Measurements from ENCODE around the gene C2orf15.

The C2orf15 gene

DNA sequence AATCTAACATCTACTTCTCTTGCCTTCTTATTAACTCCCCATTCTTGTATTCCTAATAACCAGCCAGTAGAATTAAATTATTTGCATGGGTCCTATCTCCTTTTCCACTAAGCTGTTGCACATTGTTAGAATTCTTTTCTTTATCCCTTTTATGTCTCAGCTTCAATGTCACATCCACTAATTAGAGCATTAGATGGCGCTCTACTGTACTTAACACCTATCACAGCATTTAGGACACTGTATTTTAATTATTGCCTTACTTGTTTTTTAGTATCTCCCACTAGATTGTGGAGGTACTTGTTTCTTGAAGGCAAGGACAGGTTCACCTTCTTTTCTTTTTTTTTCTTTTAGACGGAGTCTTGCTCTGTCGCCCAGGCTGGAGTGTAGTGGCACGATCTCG is 17.1 kb downstream of the C2orf15 start:
- H3K4me3 ChIP-seq: no peak overlapping the region
- no peaks in the 10 kb centered on the region for H3K9me3 ChIP-seq
- peaks cover 57% of the 10 kb centered on the region for H3K36me3 ChIP-seq
- H3K27me3 ChIP-seq: no peaks in the 10 kb centered on the region
- peaks cover 30% of the 10 kb centered on the region for H3K4me1 ChIP-seq
- H3K4me2 ChIP-seq: no peak overlapping the region
- peaks cover 18% of the 10 kb centered on the region; the same call in 1 of the 2 replicates for H4K20me1 ChIP-seq
- no peak overlapping the region for H3K9ac ChIP-seq
- TF ChIP-seq Cebpa-rat (IDR thresholded peaks at IDR 0.05): no peak
- no peak overlapping the region for H3K27ac ChIP-seq

DNA sequence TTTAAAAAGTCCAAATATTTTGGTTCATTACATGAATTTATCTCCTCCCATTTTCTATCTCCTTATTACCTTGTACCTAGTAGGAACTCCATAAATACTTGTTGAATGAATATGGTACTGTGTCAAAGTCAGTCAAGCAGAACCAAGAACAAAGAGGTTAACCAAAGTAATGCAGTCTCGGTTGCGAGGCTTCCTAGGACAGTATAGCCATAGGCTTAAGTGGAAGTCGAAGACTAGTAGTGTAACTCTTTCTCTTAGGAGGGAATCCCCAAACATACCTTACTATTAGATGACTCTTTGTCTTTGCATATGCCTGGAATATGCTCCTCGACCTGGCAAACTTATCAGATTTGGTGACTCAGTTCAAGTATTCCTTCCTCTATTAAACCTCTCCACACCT is 18.1 kb downstream of the C2orf15 start:
- Histone ChIP-seq H3K4me3 (no peak overlapping the region), H3K36me3 (peaks cover 62% of the 10 kb centered on the region), H3K9me3 (no peaks in the 10 kb centered on the region), H3K27ac (no peak overlapping the region), H3K4me1 (peaks cover 21% of the 10 kb centered on the region), H3K27me3 (no peaks in the 10 kb centered on the region), H3K4me2 (no peak overlapping the region), H3K9ac (no peak overlapping the region), H4K20me1 (peaks cover 18% of the 10 kb centered on the region; the same call in 1 of the 2 replicates)
- no peak for TF ChIP-seq Cebpa-rat (IDR thresholded peaks at IDR 0.05)

DNA sequence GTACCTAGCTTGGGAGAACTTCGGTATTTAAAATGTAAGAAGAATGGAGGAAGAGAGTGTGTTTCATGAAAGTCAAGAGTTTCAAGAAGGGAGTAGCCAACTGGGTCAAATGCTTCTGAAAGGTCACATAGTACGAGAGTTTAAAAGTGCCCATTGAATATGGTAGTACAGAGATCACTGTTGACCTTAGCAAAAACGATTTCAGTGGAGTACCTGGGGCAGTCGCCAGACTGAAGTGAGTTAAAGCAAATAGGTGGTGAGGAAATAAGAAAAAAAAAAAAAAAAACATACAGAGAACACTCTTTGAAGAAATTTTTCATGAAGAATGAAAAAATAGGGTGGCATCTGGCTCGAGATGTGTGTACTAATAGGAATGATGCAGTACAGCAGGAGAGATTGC is 24.7 kb downstream of the C2orf15 start:
- H3K27me3 ChIP-seq: no peaks in the 10 kb centered on the region
- H3K36me3 ChIP-seq: peaks cover 74% of the 10 kb centered on the region
- no peaks in the 10 kb centered on the region for H3K9me3 ChIP-seq
- no peaks in the 10 kb centered on the region for H3K4me1 ChIP-seq
- no peak overlapping the region for H3K4me2 ChIP-seq
- peaks cover 30% of the 10 kb centered on the region for H4K20me1 ChIP-seq
- H3K9ac ChIP-seq: no peak overlapping the region
- no peak overlapping the region for H3K27ac ChIP-seq
- no peak for TF ChIP-seq Cebpa-rat (IDR thresholded peaks at IDR 0.05)
- H3K4me3 ChIP-seq: no peak overlapping the region

DNA sequence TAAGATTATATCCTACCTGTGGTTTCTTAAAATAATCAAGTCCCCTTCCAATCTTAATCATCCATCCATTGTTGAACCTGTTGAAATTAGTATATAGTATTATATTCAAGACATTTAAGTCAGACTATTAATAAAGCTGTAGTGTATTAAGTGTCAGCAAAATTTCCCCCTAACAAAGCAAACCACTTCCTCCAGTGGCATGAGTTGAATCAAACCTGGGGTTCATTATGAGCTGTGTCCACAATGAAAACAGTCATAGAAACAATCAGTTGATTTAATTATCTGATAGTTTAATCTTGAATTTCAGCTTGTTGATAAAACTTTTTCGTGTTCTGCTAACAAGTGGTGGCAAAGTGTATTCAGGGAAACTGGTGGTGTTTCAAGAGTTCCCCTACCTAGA is 28.0 kb downstream of the C2orf15 start:
- no peak for TF ChIP-seq Cebpa-rat (IDR thresholded peaks at IDR 0.05)
- no peak overlapping the region for H3K4me2 ChIP-seq
- no peak overlapping the region for H3K9ac ChIP-seq

DNA sequence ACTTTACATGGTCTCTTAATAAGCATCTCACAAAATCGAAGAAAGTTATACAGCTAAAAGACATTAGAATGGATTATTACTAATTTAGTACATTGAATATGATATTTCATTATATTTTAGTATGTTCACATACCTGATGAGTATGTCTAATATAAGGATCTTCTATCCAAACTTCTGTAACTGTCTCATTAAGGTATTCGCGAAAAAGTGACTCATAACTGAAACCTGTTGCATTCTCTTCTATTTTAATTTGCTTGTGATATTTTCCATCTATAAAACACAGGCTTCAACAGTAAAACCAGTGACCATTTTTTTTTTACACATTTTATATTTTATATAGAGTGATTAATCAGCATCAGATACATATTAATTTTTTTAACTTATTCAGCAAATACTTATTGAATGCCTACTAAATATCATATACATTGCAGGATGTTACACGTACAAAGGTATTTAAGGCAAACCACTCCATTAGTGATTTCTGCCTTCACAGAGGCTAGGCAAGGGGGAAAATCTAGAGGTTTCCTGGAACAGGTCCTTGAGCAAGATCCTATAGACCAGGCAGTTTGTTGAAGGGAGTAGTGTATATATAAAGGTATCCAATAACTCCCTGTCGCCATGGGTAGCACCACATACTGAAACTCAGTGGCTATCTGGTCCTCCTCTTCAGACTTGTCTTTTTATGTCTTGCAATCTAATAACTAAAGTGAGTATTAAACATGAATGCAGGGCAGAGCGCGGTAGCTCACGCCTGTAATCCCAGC is 30.1 kb downstream of the C2orf15 start:
- no peak for TF ChIP-seq Cebpa-rat (IDR thresholded peaks at IDR 0.05)
- H3K36me3 ChIP-seq: peaks cover 62% of the 10 kb centered on the region
- no peaks in the 10 kb centered on the region for H3K4me1 ChIP-seq
- H3K4me2 ChIP-seq: no peak overlapping the region
- H3K27ac ChIP-seq: no peak overlapping the region
- no peaks in the 10 kb centered on the region for H3K9me3 ChIP-seq
- no peak overlapping the region for H3K9ac ChIP-seq
- H3K4me3 ChIP-seq: no peak overlapping the region
- H4K20me1 ChIP-seq: peaks cover 31% of the 10 kb centered on the region
- no peaks in the 10 kb centered on the region for H3K27me3 ChIP-seq

More for the DNA sequence above, 28.0 kb downstream of the C2orf15 start:
- H3K4me3 ChIP-seq: no peak overlapping the region
- H3K27me3 ChIP-seq: no peaks in the 10 kb centered on the region
- no peak overlapping the region for H3K27ac ChIP-seq
- peaks cover 82% of the 10 kb centered on the region for H3K36me3 ChIP-seq
- no peaks in the 10 kb centered on the region for H3K4me1 ChIP-seq
- H3K9me3 ChIP-seq: no peaks in the 10 kb centered on the region
- H4K20me1 ChIP-seq: peaks cover 23% of the 10 kb centered on the region

DNA sequence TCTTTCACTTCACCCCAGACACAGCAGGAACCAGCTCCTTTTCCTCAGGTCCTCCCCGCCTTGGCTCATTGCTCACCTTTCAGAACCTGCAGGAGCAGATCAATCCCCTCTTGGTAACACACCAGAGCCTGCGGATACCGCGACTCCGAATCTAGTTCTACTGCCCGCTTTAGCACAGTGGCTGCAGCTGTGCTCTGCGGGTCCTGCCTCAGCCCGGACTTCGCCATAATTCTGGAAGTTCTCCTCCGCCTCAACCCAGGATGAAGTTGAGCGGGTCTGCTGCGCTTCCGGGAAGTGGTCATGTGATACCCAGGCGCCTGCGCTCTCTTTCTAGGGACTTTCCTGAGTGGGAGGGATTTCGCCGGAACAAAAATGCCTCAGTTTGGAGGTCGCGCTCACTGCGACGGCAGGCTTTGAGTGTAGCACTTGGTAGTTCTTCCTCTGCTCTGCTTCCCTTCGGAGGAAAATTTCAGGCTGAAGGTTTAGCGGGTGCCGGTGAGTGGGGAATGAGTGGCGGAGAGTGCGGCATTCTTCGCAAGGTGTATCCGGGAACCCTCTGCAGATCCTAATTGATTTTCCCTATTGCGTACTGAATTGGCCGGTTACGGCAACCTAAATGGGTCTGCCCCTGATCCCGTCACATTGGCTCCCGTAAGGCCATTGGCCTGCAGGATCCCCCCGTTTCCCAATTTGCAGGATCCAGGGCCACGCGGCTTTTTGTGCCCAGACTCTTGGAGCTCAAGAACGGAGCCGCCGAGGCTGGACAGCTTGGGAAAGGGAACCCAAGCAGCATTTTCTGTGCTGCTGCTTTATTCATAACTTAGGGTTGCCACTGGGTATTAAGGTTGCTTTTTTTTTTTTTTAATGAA is 39.5 kb downstream of the C2orf15 start, which contains the start of the genes MITD1 and MRPL30:
Gene MITD1, minus strand, starts transcription at position 304 of the 869 bp plus-strand sequence. Its CDS starts 77 bp downstream, at position 227.
Gene MRPL30, plus strand, starts transcription at position 430 of the 869 bp plus-strand sequence. CDS start 5,020 bp downstream, outside the sequence.
- peak within 1 kb of the TSS; percentile 84 for H3K9ac ChIP-seq
- H4K20me1 ChIP-seq: peaks cover 42% of the 10 kb centered on the region
- peaks cover under 1% of the 10 kb centered on the region; the same call in 1 of the 2 replicates for H3K36me3 ChIP-seq
- H3K4me2 ChIP-seq: peak within 1 kb of the TSS; percentile 90
- H3K9me3 ChIP-seq: no peaks in the 10 kb centered on the region
- TF ChIP-seq Cebpa-rat (IDR thresholded peaks at IDR 0.05): no peak
- no peaks in the 10 kb centered on the region for H3K27me3 ChIP-seq
- H3K27ac ChIP-seq: peak within 1 kb of the TSS; percentile 78
- peaks cover 25% of the 10 kb centered on the region for H3K4me1 ChIP-seq
- peak within 1 kb of the TSS; percentile 86 for H3K4me3 ChIP-seq

DNA sequence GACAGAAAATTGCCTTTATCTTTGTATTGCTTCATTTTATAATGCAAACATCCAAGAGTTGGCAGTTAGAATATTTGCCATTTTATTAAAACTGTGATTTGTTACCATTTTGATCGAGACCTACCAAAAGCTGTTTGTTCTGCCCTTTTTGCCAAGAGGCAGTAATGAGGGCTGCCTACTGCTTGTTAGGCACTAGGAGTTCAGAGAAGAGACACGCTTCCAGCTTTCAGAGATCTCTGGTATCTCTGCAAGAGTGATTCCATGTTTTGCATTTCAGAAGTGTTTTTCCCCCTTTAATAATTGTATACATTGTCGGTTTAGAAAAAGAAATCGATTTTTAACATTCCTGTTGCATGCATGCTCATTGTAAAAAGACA is 40.1 kb downstream of the C2orf15 start:
- Histone ChIP-seq H3K4me3 (peak overlapping the region; percentile 86), H3K4me1 (peaks cover 25% of the 10 kb centered on the region), H4K20me1 (peaks cover 42% of the 10 kb centered on the region), H3K27ac (peak overlapping the region; percentile 78), H3K9ac (peak overlapping the region; percentile 84), H3K27me3 (no peaks in the 10 kb centered on the region), H3K4me2 (peak overlapping the region; percentile 90), H3K36me3 (peaks cover 7% of the 10 kb centered on the region; the same call in 1 of the 2 replicates), H3K9me3 (no peaks in the 10 kb centered on the region)
- no peak for TF ChIP-seq Cebpa-rat (IDR thresholded peaks at IDR 0.05)

DNA sequence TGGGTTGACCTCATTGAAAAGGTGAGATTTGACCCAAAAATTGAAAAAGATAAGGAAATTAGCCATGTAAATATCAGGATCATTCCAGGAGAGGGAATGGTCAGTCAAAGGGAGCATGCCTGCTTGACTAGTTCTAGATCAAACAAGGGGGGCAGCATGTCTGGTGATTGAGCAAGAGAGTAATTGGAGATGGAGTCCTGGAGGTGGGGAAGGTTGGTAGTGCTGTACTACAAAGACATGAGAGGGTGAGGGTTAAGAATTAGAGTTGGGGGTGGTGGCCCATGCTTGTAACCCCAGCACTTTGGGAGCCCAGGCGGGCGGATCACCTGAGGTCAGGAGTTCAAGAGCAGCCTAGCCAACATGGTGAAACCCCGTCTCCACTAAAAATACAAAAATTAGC is 41.5 kb downstream of the C2orf15 start:
- no peak overlapping the region for H3K9ac ChIP-seq
- peaks cover 20% of the 10 kb centered on the region for H3K36me3 ChIP-seq
- H3K4me1 ChIP-seq: peaks cover 25% of the 10 kb centered on the region
- no peaks in the 10 kb centered on the region for H3K9me3 ChIP-seq
- H3K27me3 ChIP-seq: no peaks in the 10 kb centered on the region
- no peak overlapping the region for H3K4me3 ChIP-seq
- no peak overlapping the region for H3K4me2 ChIP-seq
- H4K20me1 ChIP-seq: peaks cover 46% of the 10 kb centered on the region
- no peak overlapping the region for H3K27ac ChIP-seq
- no peak for TF ChIP-seq Cebpa-rat (IDR thresholded peaks at IDR 0.05)

DNA sequence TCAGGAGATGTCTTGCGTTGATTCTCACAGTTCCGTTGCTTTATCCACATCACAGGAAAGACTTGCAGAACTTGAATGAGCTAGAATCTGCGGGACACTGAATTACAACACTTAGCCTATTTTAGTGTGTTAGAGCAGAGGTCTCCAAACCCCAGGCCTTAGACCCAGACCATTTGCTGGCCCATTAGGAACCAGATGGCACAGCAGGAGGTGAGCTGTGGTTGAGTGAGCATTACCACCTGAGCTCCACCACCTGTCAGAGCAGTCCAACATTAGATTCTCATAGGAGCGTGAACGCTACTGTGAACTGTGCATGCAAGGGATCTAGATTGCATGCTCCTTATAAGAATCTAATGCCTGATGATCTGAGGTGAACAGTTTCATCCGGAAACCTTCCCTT is 43.3 kb downstream of the C2orf15 start:
- Histone ChIP-seq H3K9ac (no peak overlapping the region), H3K9me3 (no peaks in the 10 kb centered on the region), H4K20me1 (peaks cover 43% of the 10 kb centered on the region), H3K36me3 (peaks cover 36% of the 10 kb centered on the region), H3K4me2 (no peak overlapping the region), H3K27me3 (no peaks in the 10 kb centered on the region), H3K4me3 (no peak overlapping the region), H3K27ac (no peak overlapping the region), H3K4me1 (peaks cover 16% of the 10 kb centered on the region)
- TF ChIP-seq Cebpa-rat (IDR thresholded peaks at IDR 0.05): no peak

DNA sequence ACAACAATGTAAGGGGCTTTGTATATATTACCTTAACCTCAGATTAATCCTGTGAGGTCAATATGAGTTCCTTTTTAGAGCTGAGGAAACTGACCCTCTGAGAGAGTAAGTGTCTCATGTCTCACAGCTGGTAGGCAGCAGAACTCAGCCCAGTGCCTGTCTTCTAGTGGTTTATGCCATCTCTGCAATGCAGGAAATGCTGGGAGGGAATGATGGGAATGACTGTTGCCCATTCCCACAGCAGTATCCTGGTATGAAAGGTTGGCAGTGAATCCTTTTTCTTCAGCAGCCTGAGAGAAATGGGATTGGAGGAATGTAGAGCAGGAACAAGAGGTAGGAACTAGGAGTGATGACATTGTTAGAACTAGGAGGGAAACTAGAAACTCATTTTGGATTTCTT is 45.5 kb downstream of the C2orf15 start:
- TF ChIP-seq Cebpa-rat (IDR thresholded peaks at IDR 0.05): no peak
- Histone ChIP-seq H3K9me3 (no peaks in the 10 kb centered on the region), H3K4me3 (no peak overlapping the region), H3K27ac (no peak overlapping the region), H3K4me2 (no peak overlapping the region), H3K36me3 (peaks cover 58% of the 10 kb centered on the region), H3K27me3 (no peaks in the 10 kb centered on the region), H3K9ac (no peak overlapping the region), H3K4me1 (peaks cover 5% of the 10 kb centered on the region), H4K20me1 (peaks cover 43% of the 10 kb centered on the region)

All from BLaER1 (cell line).